HepG2 (cell line): ENCODE measurements around the gene ACSL5. TPM values are rescaled to one million over a fixed set of nuclear protein-coding genes. Genes with fewer than 3 reads are reported as not detected.

Experiments used
- DZIP1 ChIP-seq: sonication (generic); formaldehyde crosslinking; IDR thresholded peaks from 2 replicates; pipeline ENCODE4 v1.5.0; 2020; ENCODE audit warnings: mild to moderate bottlenecking, missing genetic modification reagents
- EHMT2 ChIP-seq: fragments of 200-600 bp; sonication (generic); IDR thresholded peaks from 2 replicates; pipeline ENCODE4 v1.7.0; 2017; ENCODE audit warnings: antibody characterized with exemption, low read depth, low read length, borderline replicate concordance
- GABPA ChIP-seq, 2 experiments: IDR thresholded peaks; 2 replicates each; pipeline ENCODE4 v1.6.1; 2011 to 2016; ENCODE audit warnings: low read depth in 2 of 2, low read length in 1 of 2, missing biosample characterization in 1 of 2, missing genetic modification characterization in 1 of 2
- HOXD1 ChIP-seq: sonication (generic); formaldehyde crosslinking; IDR thresholded peaks from 2 replicates; pipeline ENCODE4 v1.5.0; 2020; ENCODE audit warnings: missing genetic modification reagents
- KDM4B ChIP-seq: sonication (generic); formaldehyde crosslinking; IDR thresholded peaks from 2 replicates; pipeline ENCODE4 v1.4.0; 2020; ENCODE audit warnings: missing genetic modification reagents
- MIER3 ChIP-seq: IDR thresholded peaks from 2 replicates; pipeline ENCODE4 v1.6.1; 2016; ENCODE audit warnings: missing compliant biosample characterization, borderline replicate concordance
- MIXL1 ChIP-seq: IDR thresholded peaks from 2 replicates; pipeline ENCODE4 v1.6.1; 2016
- MXD4 ChIP-seq: IDR thresholded peaks from 2 replicates; pipeline ENCODE4 v1.6.1; 2016; ENCODE audit warnings: mild to moderate bottlenecking, missing biosample characterization, missing genetic modification reagents
- NAIF1 ChIP-seq: sonication (generic); formaldehyde crosslinking; IDR thresholded peaks from 2 replicates; pipeline ENCODE4 v1.5.0; 2020; ENCODE audit warnings: mild to moderate bottlenecking, missing genetic modification reagents, borderline replicate concordance
- PHF5A ChIP-seq: IDR thresholded peaks from one replicate; pipeline ENCODE4 v1.6.1; 2018; ENCODE audit warnings: low read depth, missing genetic modification reagents; ENCODE audit not compliant: unreplicated experiment
- SKIL ChIP-seq: sonication (generic); formaldehyde crosslinking; IDR thresholded peaks from 2 replicates; pipeline ENCODE4 v1.8.0; 2022; ENCODE audit warnings: missing genetic modification reagents, mild to moderate bottlenecking, moderate library complexity, borderline replicate concordance
- TEF ChIP-seq: sonication (generic); formaldehyde crosslinking; IDR thresholded peaks from 2 replicates; pipeline ENCODE4 v1.5.0; 2020; ENCODE audit warnings: missing genetic modification reagents
- ZMYM3 ChIP-seq: sonication (generic); formaldehyde crosslinking; IDR thresholded peaks from 2 replicates; pipeline ENCODE4 v1.5.1; 2020; ENCODE audit warnings: mild to moderate bottlenecking, missing genetic modification reagents
- ZNF230 ChIP-seq: sonication (generic); formaldehyde crosslinking; IDR thresholded peaks from 2 replicates; pipeline ENCODE4 v1.4.0; 2020; ENCODE audit warnings: mild to moderate bottlenecking, missing genetic modification reagents
- ZNF577 ChIP-seq: sonication (generic); formaldehyde crosslinking; IDR thresholded peaks from 2 replicates; pipeline ENCODE4 v1.4.0; 2020; ENCODE audit warnings: mild to moderate bottlenecking, low read depth, missing genetic modification reagents, borderline replicate concordance
- ZNF597 ChIP-seq: sonication (generic); formaldehyde crosslinking; IDR thresholded peaks from 2 replicates; pipeline ENCODE4 v1.5.0; 2020; ENCODE audit warnings: missing genetic modification reagents
- ZNF7 ChIP-seq: IDR thresholded peaks from 2 replicates; pipeline ENCODE4 v1.6.1; 2016; ENCODE audit warnings: missing biosample characterization, missing genetic modification reagents
- polyA plus RNA-seq, 8 experiments: library from polyadenylated mRNA; depleted of rRNA in 3 of 8; stranded (reverse) in 7 of 8; unstranded in 1 of 8; fragments of >200 nt; fragmentation: Illumina TruSeq in 4 of 8; extraction: Trizol in 4 of 8; gene quantifications; 2 replicates each; pipeline versions ENCODE4 v1.2.1 to v1.2.3, GENCODE V29; 2011 to 2016; ENCODE audit warnings: low read depth in 4 of 8, missing spikeins in 1 of 8, mixed read lengths in 1 of 8; ENCODE audit not compliant: insufficient read depth in 1 of 8
- total RNA-seq, 5 experiments: library from RNA; depleted of rRNA; stranded (reverse); fragments of >200 nt; fragmentation: Illumina TruSeq; extraction: Trizol; gene quantifications; 2 replicates each; pipeline ENCODE4 v1.2.3, GENCODE V29; 2016; ENCODE audit warnings: low read depth in 1 of 5
- TF ChIP-seq, protein P1 (sequence below): sonication (generic); formaldehyde crosslinking; IDR thresholded peaks from 2 replicates; pipeline ENCODE4 v1.5.1; 2020; ENCODE audit warnings: mild to moderate bottlenecking, missing genetic modification reagents
- TF ChIP-seq, protein P2 (sequence below): IDR thresholded peaks from 2 replicates; pipeline ENCODE4 v1.6.1; 2016; ENCODE audit warnings: missing biosample characterization, missing genetic modification reagents, low read depth

ACSL5 gene
- total and polyA plus RNA-seq, 2 of the 13 experiments (the other 11 are each of a cell fraction or from before 2014, with no cell fraction given) = 56.4 to 82.5 TPM

- TF ChIP-seq, protein P1, sequence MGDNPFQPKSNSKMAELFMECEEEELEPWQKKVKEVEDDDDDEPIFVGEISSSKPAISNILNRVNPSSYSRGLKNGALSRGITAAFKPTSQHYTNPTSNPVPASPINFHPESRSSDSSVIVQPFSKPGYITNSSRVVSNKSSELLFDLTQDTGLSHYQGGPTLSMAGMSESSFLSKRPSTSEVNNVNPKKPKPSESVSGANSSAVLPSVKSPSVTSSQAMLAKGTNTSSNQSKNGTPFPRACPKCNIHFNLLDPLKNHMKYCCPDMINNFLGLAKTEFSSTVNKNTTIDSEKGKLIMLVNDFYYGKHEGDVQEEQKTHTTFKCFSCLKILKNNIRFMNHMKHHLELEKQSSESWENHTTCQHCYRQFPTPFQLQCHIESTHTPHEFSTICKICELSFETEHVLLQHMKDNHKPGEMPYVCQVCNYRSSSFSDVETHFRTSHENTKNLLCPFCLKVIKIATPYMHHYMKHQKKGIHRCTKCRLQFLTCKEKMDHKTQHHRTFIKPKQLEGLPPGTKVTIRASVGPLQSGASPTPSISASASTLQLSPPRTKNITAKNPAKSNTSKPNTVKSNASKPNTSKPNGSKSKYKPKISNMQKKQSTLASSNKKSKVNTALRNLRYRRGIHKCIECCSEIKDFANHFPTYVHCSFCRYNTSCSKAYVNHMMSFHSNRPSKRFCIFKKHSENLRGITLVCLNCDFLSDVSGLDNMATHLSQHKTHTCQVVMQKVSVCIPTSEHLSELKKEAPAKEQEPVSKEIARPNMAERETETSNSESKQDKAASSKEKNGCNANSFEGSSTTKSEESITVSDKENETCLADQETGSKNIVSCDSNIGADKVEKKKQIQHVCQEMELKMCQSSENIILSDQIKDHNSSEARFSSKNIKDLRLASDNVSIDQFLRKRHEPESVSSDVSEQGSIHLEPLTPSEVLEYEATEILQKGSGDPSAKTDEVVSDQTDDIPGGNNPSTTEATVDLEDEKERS (CRISPR knock-in tag) = peak; percentile 74
- TF ChIP-seq PHF5A (CRISPR knock-in tag) = peak; percentile 33
- peak; percentile 60; the same call in 1 of the 2 replicates for TF ChIP-seq SKIL (CRISPR knock-in tag)
- TF ChIP-seq MIER3 (CRISPR knock-in tag) = peak; percentile 68; the same call in 1 of the 2 replicates
- no peak for TF ChIP-seq ZMYM3 (CRISPR knock-in tag)
- TF ChIP-seq ZNF577 = no peak
- no peak for TF ChIP-seq MXD4 (CRISPR knock-in tag)
- TF ChIP-seq HOXD1 (CRISPR knock-in tag) = no peak
- TF ChIP-seq ZNF230 (CRISPR knock-in tag) = peak; percentile 19; the same call in 1 of the 2 replicates
- no peak for TF ChIP-seq ZNF597 (CRISPR knock-in tag)
- TF ChIP-seq KDM4B (CRISPR knock-in tag) = no peak; the same call in 1 of the 2 replicates
- TF ChIP-seq DZIP1 (CRISPR knock-in tag) = no peak
- TF ChIP-seq, protein P2, sequence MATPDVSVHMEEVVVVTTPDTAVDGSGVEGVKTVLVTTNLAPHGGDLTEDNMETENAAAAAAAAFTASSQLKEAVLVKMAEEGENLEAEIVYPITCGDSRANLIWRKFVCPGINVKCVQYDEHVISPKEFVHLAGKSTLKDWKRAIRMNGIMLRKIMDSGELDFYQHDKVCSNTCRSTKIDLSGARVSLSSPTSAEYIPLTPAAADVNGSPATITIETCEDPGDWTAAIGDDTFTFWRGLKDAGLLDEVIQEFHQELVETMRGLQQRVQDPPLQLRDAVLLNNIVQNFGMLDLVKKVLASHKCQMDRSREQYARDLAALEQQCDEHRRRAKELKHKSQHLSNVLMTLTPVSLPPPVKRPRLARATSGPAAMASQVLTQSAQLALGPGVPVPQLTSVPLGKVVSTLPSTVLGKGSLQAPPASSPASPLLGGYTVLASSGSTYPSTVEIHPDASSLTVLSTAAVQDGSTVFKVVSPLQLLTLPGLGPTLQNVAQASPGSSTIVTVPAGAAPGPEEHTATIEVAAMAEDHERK (CRISPR knock-in tag) = no peak
- TF ChIP-seq MIXL1 (CRISPR knock-in tag) = no peak
- no peak for TF ChIP-seq GABPA (IDR thresholded peaks at IDR 0.05; ENCODE audit: low read depth, low read length)
- no peak; the same call in 1 of the 2 replicates for TF ChIP-seq GABPA (CRISPR knock-in tag; IDR thresholded peaks at IDR 0.05; ENCODE audit: low read depth)
- no peak for TF ChIP-seq EHMT2
- TF ChIP-seq TEF (CRISPR knock-in tag) = peak; percentile 88; the same call in 1 of the 2 replicates
- TF ChIP-seq NAIF1 (CRISPR knock-in tag) = no peak
- no peak for TF ChIP-seq ZNF7 (CRISPR knock-in tag)
Observed at GRCh38 chr10:112373912-112374338, at the start of gene ACSL5 (continued).
